IPS-NIHi7 (cell line): Measurements from ENCODE around the gene VDR.
A peak's percentile ranks its signal among the peaks of the same experiment; 100 is the strongest.
"Not testable (repeated sequence)": the region's sequence is repeated elsewhere in the genome, so short reads cannot be mapped to it uniquely, and the experiment has no call there.

Experiments used
- DNase-seq: peaks from one replicate; pipeline ENCODE4 v3.0.0; 2012; ENCODE audit warnings: mixed read lengths; ENCODE audit errors: extremely low spot score

The VDR gene

GRCh38 chr12:47829584-47829983 lies 75.2 kb downstream of the VDR start:
- no peak for DNase-seq

DNA sequence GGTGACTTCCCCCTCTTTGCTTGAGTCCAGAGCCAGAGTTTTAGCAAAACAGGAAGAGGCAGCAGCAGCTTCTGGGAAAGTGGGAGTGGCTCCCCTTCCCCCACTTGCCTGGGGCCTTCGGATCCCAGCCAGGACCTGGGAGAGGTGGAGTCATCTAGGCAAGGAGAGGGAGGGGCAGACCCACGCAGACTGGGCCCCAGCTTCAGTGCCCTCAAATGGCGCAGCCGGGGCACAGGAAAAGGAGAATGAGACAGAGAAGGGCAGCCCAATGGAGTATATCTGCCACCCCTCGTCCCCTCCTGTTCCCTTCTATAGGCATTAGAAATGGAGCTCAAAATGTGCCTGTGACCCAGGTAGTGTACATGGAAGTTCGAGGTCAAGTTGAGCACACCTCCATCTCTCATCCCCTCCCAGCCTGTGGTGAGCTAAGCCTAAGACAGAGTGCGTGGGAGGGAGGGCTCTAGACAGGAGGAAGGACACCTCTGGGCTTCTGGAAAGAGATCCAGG lies 75.8 kb downstream of the VDR start:
- peak; percentile 80 for DNase-seq

- DNase-seq: no peak
Observed at GRCh38 chr12:47828008-47828975, 76.5 kb downstream of the VDR start.

- DNase-seq: no peak
Observed at GRCh38 chr12:47825173-47825639, 79.6 kb downstream of the VDR start.

DNA sequence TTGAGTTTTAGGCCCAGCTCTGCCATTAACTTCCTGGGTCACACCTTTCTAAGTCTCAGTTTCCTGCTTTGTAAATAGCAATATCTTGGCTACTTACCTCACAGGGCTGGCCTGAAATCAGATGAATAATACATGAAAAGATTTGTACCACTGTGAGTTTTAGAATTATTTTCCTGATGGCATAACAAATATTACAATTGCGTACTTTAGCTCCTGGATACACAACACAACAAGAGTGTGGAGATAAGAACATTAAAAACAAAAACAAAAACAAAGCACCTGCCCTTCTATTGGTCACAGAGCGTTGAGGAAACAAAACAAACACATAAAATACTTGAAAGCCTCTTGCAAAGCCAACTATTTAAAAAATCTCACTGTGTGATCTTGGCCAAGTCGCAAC lies 80.2 kb downstream of the VDR start:
- no peak for DNase-seq

GRCh38 chr12:47824198-47824597 lies 80.6 kb downstream of the VDR start:
- DNase-seq: no peak

- DNase-seq: no peak
Observed at GRCh38 chr12:47823422-47824086, 81.2 kb downstream of the VDR start.

GRCh38 chr12:47822863-47823262 lies 81.9 kb downstream of the VDR start:
- DNase-seq: no peak

DNA sequence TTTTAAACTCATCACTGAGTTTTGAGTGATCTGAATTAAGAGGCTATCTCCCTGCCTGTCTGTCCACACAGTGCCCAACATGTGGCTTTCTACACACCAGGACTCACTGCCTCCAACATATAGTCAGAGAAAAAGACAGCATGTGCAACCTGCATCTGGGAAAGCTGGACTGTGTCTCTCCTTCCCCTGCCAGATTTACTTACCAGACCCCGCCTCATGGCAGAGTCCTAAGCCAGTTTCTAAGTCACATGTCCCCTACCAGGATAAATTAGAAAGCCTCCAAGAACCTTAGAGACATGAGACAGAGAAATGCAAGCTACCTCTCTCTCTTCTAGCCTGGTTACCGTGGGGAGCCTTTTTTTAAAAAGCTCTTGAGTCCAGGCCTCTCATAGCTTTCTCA lies 82.4 kb downstream of the VDR start:
- DNase-seq: no peak

DNA sequence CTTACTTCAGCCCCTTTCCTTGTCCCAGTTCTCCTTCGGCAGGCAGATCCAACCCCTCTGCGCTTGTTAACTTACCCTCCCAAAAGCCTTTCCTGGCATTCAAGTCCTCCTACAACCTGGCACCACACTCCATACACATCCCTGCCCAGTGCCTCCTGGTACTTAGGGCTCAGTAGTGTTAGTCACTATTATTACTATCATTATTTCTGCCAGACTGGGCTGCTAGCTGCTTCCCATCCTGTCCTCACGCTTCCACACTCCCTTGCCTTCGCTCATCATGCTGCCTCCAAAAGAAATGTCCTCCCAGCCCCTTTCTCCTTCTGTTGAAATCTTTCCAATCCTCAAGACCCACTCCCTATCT lies 83.5 kb downstream of the VDR start:
- DNase-seq: no peak

DNA sequence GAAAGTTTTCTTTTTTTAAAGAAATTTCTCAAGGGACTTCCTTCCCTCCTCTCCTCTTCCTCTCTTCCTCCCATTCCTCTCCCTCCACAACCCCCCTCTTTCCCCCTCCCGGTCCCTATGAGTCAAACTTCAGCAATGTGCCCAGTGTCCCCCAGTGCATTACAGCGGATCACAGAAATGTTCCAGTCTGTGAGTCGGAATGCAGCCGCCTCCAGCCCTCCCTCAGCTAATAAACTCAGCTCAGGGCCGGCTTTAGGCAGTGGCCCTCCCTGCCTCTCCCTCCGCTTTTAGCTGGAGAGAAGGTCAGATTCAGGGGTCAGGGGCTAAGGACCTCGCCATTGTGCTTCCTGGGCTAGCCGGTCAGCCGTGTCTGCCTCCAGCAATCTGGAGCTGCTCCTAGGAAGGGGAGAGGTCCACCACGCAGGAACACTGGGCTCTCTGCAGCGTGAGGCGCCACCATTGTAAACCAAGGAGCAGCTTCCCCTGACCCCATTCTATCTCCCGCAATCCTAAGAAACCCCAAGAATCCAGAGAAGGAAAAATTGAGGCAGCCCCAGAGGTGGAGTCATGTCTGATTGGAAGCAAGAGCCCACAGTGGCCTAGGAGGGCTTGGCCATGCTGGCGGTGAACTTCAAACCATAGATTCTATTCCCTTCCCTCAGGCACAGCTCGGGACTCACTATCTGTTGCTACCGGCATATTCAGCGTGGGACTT lies 84.0 kb downstream of the VDR start:
- peak; percentile 82 for DNase-seq

- peak; percentile 91 for DNase-seq
Observed at GRCh38 chr12:47819896-47820630, 84.7 kb downstream of the VDR start, which contains the start of gene HDAC7. Gene HDAC7 (minus strand): TSS chr12:47819903. CDS start chr12:47819785, 118 bp downstream.

GRCh38 chr12:47819138-47819895 lies 85.5 kb downstream of the VDR start:
- DNase-seq: no peak

- no peak for DNase-seq
Observed at GRCh38 chr12:47818467-47819137, 86.2 kb downstream of the VDR start.

GRCh38 chr12:47818007-47818376 lies 86.8 kb downstream of the VDR start:
- no peak for DNase-seq

GRCh38 chr12:47817272-47818006 lies 87.4 kb downstream of the VDR start:
- DNase-seq: no peak

DNA sequence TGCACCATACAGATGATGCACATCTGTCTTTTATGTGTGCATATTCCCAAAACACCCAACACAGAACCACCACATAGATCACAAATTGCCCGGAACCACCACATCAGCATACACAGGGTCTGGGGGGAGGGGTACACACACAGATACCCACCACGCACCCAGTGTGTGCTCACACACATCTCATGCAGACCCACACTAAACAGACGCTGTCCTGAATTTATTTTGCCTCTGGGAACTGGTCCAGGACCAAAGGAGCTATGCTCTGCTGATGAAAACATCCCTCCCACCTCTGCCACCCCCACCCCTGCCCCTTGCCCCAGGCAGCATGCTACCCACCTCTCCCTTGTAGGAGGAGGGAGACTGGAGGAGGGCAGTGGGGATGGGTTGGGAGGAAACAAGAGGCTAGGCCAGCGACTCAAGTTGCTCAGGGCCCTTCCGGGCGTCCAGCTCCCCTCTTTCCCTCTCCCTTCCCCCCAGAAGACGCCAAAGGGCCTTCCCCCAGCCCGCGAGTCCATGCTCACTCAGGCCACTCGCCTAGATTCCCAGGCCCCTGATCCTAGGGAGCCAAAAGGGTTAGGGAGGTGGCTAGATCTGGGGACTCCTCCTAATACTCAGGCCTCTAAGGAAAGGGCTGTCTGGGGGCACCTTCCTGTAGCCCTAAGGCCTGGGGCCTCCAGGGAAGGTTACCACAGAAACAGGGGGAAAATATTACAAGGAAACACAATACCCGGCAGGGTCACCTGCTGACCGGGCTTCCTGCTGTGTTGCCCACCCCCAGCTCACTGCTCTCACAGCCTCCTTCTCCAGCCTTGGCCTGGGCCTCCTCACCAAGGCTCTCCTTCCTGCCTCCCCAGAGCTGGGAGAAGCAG lies 88.2 kb downstream of the VDR start:
- DNase-seq: no peak

DNA sequence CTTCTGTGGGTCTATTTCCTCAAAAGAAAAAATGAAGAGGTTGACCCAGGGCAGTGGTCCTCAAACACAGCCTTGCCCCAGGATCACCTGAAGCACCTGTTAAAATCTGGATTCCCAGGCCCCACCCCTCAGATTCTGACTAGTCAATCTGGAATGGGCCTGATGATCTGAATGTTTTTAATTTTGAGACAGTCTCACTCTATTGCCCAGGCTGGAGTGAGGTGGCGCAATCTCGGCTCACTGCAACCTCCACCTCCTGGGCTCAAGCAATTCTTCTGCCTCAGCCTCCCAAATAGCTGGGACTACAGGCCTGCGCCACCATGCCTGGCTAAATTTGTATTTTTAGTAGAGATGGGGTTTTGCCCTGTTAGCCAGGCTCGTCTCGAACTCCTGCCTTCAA lies 89.3 kb downstream of the VDR start:
- not testable (repeated sequence) for DNase-seq
